ENCODE results near the gene SIVA1. TPM values are rescaled to one million over a fixed set of nuclear protein-coding genes. Genes with fewer than 3 reads are reported as not detected.

Gene SIVA1
- total RNA-seq, 2 donors from 2014 or later: 137 to 238 TPM

- peaks cover 0 to 7% of the 10 kb centered on the region in 2 donors for H3K9me3 ChIP-seq
- H3K4me1 ChIP-seq: no peaks in the 10 kb centered on the region
- no peak overlapping the region for H3K4me3 ChIP-seq
- H3K27ac ChIP-seq: no peak overlapping the region
- DNase-seq (ENCODE audit: low spot score): no peak
- H3K27me3 ChIP-seq: no peaks in the 10 kb centered on the region
- TF ChIP-seq, protein P1, sequence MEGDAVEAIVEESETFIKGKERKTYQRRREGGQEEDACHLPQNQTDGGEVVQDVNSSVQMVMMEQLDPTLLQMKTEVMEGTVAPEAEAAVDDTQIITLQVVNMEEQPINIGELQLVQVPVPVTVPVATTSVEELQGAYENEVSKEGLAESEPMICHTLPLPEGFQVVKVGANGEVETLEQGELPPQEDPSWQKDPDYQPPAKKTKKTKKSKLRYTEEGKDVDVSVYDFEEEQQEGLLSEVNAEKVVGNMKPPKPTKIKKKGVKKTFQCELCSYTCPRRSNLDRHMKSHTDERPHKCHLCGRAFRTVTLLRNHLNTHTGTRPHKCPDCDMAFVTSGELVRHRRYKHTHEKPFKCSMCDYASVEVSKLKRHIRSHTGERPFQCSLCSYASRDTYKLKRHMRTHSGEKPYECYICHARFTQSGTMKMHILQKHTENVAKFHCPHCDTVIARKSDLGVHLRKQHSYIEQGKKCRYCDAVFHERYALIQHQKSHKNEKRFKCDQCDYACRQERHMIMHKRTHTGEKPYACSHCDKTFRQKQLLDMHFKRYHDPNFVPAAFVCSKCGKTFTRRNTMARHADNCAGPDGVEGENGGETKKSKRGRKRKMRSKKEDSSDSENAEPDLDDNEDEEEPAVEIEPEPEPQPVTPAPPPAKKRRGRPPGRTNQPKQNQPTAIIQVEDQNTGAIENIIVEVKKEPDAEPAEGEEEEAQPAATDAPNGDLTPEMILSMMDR (IDR thresholded peaks at IDR 0.05): no peak
- H3K36me3 ChIP-seq: peaks cover 49% of the 10 kb centered on the region
Measured at GRCh38 chr14:104774453-104775072, 21.6 kb downstream of the SIVA1 start.

DNA sequence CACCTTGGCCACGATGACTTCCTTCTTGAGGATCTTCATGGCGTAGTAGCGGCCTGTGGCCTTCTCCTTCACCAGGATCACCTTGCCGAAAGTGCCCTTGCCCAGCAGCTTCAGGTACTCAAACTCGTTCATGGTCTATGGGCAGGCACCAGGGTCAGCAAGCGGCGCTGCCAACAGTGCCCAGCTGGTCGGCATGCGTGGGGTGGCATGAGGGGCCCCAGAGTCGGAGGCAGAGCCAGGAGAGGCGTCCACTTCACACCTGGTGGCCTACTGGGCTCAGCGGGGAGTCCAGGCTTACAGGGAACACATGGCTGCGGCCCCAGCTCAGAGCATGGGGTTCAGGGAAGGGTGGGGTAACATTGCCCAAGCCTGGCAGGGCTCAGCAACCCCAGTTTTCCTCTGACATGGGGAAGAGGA, 22.1 kb downstream of the SIVA1 start:
- no peak for DNase-seq (ENCODE audit: low spot score)
- TF ChIP-seq, protein P1 (IDR thresholded peaks at IDR 0.05): no peak
- H3K36me3 ChIP-seq: peaks cover 55% of the 10 kb centered on the region
- peaks cover 0 to 7% of the 10 kb centered on the region in 2 donors for H3K9me3 ChIP-seq
- H3K27me3 ChIP-seq: no peaks in the 10 kb centered on the region
- H3K4me1 ChIP-seq: no peaks in the 10 kb centered on the region
- H3K27ac ChIP-seq: no peak overlapping the region
- no peak overlapping the region for H3K4me3 ChIP-seq

DNA sequence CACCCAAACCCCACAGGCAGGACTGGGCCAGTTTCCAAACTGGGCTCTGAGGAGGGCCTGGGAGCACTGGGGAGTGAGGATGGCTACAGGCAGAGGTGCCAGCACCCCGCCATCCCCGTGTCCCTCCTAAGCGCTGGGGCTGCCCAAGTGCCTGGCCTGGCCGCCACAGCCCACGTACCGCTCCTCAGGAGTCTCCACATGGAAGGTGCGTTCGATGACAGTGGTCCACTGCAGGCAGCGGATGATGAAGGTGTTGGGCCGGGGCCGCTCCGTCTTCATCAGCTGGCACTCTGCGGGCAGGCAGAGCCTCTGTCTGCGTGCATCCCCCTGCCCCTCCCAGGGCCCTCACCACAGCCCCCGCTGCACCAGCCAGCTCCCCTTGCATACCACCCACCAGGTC, 23.5 kb downstream of the SIVA1 start:
- TF ChIP-seq, protein P1 (IDR thresholded peaks at IDR 0.05): no peak
- Histone ChIP-seq H3K4me3 (no peak overlapping the region), H3K36me3 (peaks cover 54% of the 10 kb centered on the region), H3K27me3 (no peaks in the 10 kb centered on the region), H3K27ac (no peak overlapping the region), H3K9me3 (peaks cover 0 to under 1% of the 10 kb centered on the region in 2 donors), H3K4me1 (no peaks in the 10 kb centered on the region)
- DNase-seq (ENCODE audit: low spot score): no peak

DNA sequence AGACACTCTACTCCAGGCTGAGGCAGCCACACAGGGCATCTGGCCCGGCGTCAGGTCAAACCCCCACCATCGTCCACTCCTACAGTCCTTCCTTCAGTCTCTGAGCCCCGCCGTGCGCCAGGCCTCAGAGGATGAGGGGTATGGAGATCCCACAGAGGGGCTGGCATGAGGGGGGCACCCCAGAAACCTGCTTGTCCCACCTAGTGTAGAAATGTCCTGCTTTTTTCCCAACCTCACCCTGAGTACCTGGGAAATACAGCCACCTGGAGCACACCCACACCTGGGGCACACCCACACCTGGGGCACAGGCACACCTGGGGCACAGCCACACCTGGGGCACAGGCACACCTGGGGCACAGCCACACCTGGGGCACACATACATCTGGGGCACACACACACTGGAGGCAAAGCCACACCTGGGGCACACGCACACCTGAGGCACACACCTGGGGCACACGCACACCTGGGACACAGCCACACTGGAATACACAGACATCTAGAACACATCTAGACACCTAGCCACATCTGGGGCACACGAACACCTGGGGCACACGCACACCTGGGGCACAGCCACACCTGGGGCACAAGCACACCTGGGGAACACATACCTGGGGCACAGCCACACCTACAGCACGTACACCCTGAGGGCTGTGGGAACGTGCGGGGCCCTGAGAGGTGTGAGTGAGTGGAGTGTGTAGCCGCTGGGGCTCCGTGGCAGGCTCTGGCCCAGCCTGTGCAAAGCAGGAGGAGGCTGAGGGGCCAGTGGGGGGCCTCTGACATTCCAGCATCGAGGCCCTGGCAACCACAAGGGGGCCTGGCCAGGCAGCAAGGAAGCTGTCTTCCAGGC, 24.2 kb downstream of the SIVA1 start:
- Histone ChIP-seq H3K4me1 (no peaks in the 10 kb centered on the region), H3K27me3 (no peaks in the 10 kb centered on the region), H3K4me3 (no peak overlapping the region), H3K9me3 (no peaks in the 10 kb centered on the region), H3K36me3 (peaks cover 47% of the 10 kb centered on the region), H3K27ac (no peak overlapping the region)
- TF ChIP-seq, protein P1 (IDR thresholded peaks at IDR 0.05): no peak
- DNase-seq (ENCODE audit: low spot score): no peak

DNA sequence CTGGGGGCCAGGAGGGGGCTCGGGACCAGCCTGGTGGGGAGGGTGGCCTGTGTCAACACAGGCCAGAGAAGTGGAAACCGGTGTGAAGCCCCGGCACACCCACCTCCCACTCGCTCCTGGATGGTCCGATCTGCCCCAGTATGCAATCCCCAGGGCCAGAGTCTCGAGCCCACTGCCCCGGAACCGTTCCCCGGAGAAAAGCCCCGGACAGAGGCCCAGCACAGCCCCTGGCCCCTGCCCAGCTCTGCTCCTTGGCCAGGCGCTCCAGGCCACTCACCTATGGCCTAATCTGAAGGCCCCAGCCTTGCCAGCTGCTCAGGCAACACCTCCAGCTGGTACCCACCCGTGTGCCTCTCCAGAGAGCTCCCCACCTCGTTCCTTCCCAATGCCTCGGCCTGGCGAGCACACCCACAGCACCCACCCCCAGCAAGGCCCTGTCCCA, 24.9 kb downstream of the SIVA1 start:
- peaks cover 41% of the 10 kb centered on the region for H3K36me3 ChIP-seq
- no peaks in the 10 kb centered on the region for H3K27me3 ChIP-seq
- TF ChIP-seq, protein P1 (IDR thresholded peaks at IDR 0.05): no peak
- H3K4me1 ChIP-seq: no peaks in the 10 kb centered on the region
- H3K9me3 ChIP-seq: no peaks in the 10 kb centered on the region
- H3K27ac ChIP-seq: no peak overlapping the region
- no peak for DNase-seq (ENCODE audit: low spot score)
- no peak overlapping the region for H3K4me3 ChIP-seq
